ENCODE measurements around the gene PCDHA7.
"Not testable (repeated sequence)": the region's sequence is repeated elsewhere in the genome, so short reads cannot be mapped to it uniquely, and the experiment has no call there.

PCDHA7 gene

DNA sequence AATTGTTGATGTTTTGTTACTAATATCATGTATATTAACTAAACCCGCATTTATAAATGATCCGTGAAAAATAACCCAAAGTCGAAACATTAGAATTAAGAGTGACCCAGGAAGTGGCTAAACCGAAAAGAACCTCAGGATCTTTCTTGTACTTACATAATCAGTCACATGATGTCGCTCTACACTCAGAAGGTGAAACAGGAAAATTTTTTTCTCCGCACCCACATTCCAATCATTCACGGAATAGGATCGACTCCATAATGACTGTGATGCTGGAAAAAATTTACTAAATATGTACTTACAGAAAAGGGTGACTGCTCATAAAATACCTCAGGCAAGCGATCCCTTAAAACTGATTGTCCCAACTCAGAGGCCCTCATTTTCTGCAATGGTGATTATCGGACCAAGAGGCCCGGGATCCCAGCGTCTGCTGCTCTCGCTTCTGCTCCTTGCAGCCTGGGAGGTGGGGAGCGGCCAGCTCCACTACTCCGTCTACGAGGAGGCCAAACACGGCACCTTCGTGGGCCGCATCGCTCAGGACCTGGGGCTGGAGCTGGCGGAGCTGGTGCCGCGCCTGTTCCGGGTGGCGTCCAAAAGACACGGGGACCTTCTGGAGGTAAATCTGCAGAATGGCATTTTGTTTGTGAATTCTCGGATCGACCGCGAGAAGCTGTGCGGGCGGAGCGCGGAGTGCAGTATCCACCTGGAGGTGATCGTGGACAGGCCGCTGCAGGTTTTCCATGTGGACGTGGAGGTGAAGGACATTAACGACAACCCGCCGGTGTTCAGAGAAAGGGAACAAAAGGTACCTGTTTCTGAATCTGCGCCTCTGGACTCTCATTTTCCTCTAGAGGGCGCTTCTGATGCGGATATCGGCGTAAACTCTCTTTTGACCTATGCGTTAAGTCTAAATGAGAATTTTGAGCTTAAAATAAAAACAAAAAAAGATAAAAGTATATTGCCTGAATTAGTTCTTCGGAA is 41.3 kb downstream of the PCDHA7 start, which contains the start of gene PCDHA12:
Gene PCDHA12 (plus strand): TSS at position 224 of the 981 bp plus-strand sequence. CDS start 165 bp downstream, at position 389.
- DNase-seq (ENCODE audit: low read depth), result no peak
- no peak within 1 kb of the TSS for H3K4me3 ChIP-seq (ENCODE audit: low read depth, low read length)
- TF ChIP-seq, protein P1, sequence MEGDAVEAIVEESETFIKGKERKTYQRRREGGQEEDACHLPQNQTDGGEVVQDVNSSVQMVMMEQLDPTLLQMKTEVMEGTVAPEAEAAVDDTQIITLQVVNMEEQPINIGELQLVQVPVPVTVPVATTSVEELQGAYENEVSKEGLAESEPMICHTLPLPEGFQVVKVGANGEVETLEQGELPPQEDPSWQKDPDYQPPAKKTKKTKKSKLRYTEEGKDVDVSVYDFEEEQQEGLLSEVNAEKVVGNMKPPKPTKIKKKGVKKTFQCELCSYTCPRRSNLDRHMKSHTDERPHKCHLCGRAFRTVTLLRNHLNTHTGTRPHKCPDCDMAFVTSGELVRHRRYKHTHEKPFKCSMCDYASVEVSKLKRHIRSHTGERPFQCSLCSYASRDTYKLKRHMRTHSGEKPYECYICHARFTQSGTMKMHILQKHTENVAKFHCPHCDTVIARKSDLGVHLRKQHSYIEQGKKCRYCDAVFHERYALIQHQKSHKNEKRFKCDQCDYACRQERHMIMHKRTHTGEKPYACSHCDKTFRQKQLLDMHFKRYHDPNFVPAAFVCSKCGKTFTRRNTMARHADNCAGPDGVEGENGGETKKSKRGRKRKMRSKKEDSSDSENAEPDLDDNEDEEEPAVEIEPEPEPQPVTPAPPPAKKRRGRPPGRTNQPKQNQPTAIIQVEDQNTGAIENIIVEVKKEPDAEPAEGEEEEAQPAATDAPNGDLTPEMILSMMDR (IDR thresholded peaks at IDR 0.05; ENCODE audit: insufficient read depth, low read depth, low read length, missing control alignments), result no peak

DNA sequence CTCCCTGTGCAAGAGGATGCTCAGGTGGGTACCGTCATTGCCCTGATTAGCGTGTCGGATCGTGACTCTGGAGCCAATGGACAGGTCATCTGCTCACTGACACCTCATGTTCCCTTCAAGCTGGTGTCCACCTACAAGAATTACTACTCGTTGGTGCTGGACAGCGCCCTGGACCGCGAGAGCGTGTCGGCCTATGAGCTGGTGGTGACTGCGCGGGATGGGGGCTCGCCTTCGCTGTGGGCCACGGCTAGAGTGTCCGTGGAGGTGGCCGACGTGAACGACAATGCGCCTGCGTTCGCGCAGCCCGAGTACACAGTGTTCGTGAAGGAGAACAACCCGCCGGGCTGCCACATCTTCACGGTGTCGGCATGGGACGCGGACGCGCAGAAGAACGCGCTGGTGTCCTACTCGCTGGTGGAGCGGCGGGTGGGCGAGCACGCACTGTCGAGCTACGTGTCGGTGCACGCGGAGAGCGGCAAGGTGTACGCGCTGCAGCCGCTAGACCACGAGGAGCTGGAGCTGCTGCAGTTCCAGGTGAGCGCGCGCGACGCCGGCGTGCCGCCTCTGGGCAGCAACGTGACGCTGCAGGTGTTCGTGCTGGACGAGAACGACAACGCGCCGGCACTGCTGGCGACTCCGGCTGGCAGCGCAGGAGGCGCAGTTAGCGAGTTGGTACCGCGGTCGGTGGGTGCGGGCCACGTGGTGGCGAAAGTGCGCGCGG is 42.6 kb downstream of the PCDHA7 start:
- not testable (repeated sequence) for H3K4me3 ChIP-seq (ENCODE audit: low read depth, low read length); DNase-seq (ENCODE audit: low read depth)

DNA sequence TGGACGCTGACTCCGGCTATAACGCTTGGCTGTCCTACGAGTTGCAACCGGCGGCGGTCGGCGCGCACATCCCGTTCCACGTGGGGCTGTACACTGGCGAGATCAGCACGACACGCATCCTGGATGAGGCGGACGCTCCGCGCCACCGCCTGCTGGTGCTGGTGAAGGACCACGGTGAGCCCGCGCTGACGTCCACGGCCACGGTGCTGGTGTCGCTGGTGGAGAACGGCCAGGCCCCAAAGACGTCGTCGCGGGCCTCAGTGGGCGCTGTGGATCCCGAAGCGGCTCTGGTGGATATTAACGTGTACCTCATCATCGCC is 43.2 kb downstream of the PCDHA7 start:
- no peak overlapping the region for H3K4me3 ChIP-seq (ENCODE audit: low read depth, low read length)
- TF ChIP-seq, protein P1 (IDR thresholded peaks at IDR 0.05; ENCODE audit: insufficient read depth, low read depth, low read length, missing control alignments), result no peak
- no peak for DNase-seq (ENCODE audit: low read depth)

DNA sequence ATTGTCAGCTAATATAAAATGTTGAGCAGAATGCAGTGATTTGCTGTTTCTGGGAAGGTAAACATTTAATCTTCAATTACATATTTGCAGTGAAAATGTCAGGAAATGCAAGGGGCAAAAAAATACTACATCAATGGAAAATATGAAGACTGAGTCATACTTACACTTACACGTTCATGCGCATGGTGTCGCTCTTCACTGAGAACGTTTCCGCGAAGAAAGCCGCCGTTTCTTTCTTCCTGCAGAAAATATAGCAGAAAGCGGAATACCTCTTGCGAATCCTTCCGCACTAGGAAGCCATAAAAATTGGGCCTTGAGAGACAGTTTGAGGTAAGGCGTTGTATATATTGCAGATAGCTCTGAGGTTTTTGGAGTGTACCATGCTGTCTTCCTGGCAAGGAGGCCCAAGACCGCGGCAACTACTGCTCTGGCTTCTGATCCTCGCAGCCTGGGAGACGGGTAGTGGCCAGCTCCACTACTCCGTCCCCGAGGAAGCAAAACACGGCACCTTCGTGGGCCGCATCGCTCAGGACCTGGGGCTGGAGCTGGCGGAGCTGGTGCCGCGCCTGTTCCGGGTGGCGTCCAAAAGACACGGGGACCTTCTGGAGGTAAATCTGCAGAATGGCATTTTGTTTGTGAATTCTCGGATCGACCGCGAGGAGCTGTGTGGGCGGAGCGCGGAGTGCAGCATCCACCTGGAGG is 48.0 kb downstream of the PCDHA7 start, which contains the start of gene PCDHA13:
Gene PCDHA13 (plus strand): TSS at position 236 of the 702 bp plus-strand sequence. CDS start 145 bp downstream, at position 381.
- no peak for DNase-seq (ENCODE audit: low read depth)
- TF ChIP-seq, protein P1 (IDR thresholded peaks at IDR 0.05; ENCODE audit: insufficient read depth, low read depth, low read length, missing control alignments), result no peak
- no peak within 1 kb of the TSS for H3K4me3 ChIP-seq (ENCODE audit: low read depth, low read length)

DNA sequence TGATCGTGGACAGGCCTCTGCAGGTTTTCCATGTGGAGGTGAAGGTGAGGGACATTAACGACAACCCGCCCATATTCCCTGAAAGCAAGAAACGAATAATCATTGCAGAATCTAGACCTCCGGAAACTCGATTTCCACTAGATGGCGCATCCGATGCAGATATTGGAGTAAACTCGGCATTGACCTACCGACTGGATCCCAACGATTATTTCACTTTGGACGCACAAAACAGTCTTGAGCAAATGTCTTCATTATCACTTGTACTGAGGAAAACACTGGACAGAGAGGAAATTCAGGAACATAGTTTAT is 48.5 kb downstream of the PCDHA7 start:
- H3K4me3 ChIP-seq (ENCODE audit: low read depth, low read length), result no peak overlapping the region
- TF ChIP-seq, protein P1 (IDR thresholded peaks at IDR 0.05; ENCODE audit: insufficient read depth, low read depth, low read length, missing control alignments), result no peak
- DNase-seq (ENCODE audit: low read depth), result no peak

DNA sequence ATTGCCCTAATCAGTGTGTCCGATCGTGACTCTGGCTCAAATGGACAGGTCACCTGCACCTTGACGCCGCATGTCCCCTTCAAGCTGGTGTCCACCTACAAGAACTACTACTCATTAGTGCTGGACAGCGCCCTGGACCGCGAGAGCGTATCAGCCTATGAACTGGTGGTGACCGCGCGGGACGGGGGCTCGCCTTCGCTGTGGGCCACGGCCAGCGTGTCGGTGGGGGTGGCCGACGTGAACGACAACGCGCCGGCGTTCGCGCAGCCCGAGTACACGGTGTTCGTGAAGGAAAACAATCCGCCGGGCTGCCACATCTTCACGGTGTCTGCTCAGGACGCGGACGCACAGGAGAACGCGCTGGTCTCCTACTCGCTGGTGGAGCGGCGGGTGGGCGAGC is 49.3 kb downstream of the PCDHA7 start:
- no peak overlapping the region for H3K4me3 ChIP-seq (ENCODE audit: low read depth, low read length)
- no peak for DNase-seq (ENCODE audit: low read depth)
- TF ChIP-seq, protein P1 (IDR thresholded peaks at IDR 0.05; ENCODE audit: insufficient read depth, low read depth, low read length, missing control alignments), result no peak

All from GM12865 (cell line).